H9 (cell line): Measurements from ENCODE around the gene USP34. TPM values are rescaled to one million over a fixed set of nuclear protein-coding genes. Genes with fewer than 3 reads are reported as not detected.

Source experiments
- DNase-seq: peaks from one replicate; pipeline ENCODE4 v3.0.0-alpha.2; 2017
- H2AFZ ChIP-seq: one replicate; pipeline ENCODE4 v1.6.1; 2013; ENCODE audit warnings: mild to moderate bottlenecking, low read length, control low read depth, moderate library complexity
- H2AK5ac ChIP-seq: 2 replicates; pipeline ENCODE4 v1.6.1; 2013; ENCODE audit warnings: low read length, control low read depth, mixed read lengths; ENCODE audit not compliant: insufficient read length
- H2BK120ac ChIP-seq: one replicate; pipeline ENCODE4 v1.6.1; 2013; ENCODE audit warnings: low read depth, mild to moderate bottlenecking, low read length, control low read depth, inconsistent platforms; ENCODE audit not compliant: poor library complexity, severe bottlenecking
- H2BK12ac ChIP-seq: 2 replicates; pipeline ENCODE4 v1.6.1; 2013; ENCODE audit warnings: low read length, control low read depth, mixed read lengths, low read depth; ENCODE audit not compliant: insufficient read length
- H2BK15ac ChIP-seq: 2 replicates; pipeline ENCODE4 v1.6.1; 2013; ENCODE audit warnings: low read depth, low read length, control low read depth
- H2BK20ac ChIP-seq: one replicate; pipeline ENCODE4 v1.6.1; 2013; ENCODE audit warnings: low read depth, mild to moderate bottlenecking, low read length, control low read depth, inconsistent platforms; ENCODE audit not compliant: poor library complexity, severe bottlenecking
- H2BK5ac ChIP-seq: 2 replicates; pipeline ENCODE4 v1.6.1; 2013; ENCODE audit warnings: low read length, control low read depth, mixed read lengths; ENCODE audit not compliant: insufficient read length
- H3K14ac ChIP-seq: 2 replicates; pipeline ENCODE4 v1.6.1; 2013; ENCODE audit warnings: low read length, control low read depth; ENCODE audit not compliant: insufficient read depth
- H3K18ac ChIP-seq: 2 replicates; pipeline ENCODE4 v1.6.1; 2013; ENCODE audit warnings: low read depth, mild to moderate bottlenecking, mixed read lengths, low read length, control low read depth; ENCODE audit not compliant: insufficient read length
- H3K23ac ChIP-seq: 2 replicates; pipeline ENCODE4 v1.6.1; 2013; ENCODE audit warnings: low read length, control low read depth, mixed read lengths, low read depth; ENCODE audit not compliant: insufficient read length
- H3K23me2 ChIP-seq: 2 replicates; pipeline ENCODE4 v1.6.1; 2013; ENCODE audit warnings: low read depth, mild to moderate bottlenecking, mixed read lengths, low read length, control low read depth; ENCODE audit not compliant: insufficient read length, poor library complexity, severe bottlenecking
- H3K27ac ChIP-seq: 2 replicates; pipeline ENCODE4 v1.5.1; 2013; ENCODE audit warnings: low read length, control low read depth, mixed read lengths, low read depth; ENCODE audit not compliant: insufficient read length
- H3K27me3 ChIP-seq: 2 replicates; pipeline ENCODE4 v1.6.1; 2013; ENCODE audit warnings: low read length, control low read depth, inconsistent platforms; ENCODE audit not compliant: insufficient read depth
- H3K4ac ChIP-seq: 2 replicates; pipeline ENCODE4 v1.6.1; 2013; ENCODE audit warnings: low read depth, mild to moderate bottlenecking, control low read depth, inconsistent platforms, low read length, moderate library complexity
- H3K4me1 ChIP-seq: 2 replicates; pipeline ENCODE4 v1.6.1; 2013; ENCODE audit warnings: low read length, control low read depth, inconsistent platforms; ENCODE audit not compliant: insufficient read depth
- H3K4me2 ChIP-seq: 2 replicates; pipeline ENCODE4 v1.6.1; 2013; ENCODE audit warnings: low read length, control low read depth, mixed read lengths; ENCODE audit not compliant: insufficient read length, insufficient read depth
- H3K56ac ChIP-seq: 2 replicates; pipeline ENCODE4 v1.6.1; 2013; ENCODE audit warnings: low read depth, mild to moderate bottlenecking, mixed read lengths, low read length, control low read depth; ENCODE audit not compliant: insufficient read length
- H3K79me1 ChIP-seq: 2 replicates; pipeline ENCODE4 v1.6.1; 2013; ENCODE audit warnings: low read depth, mild to moderate bottlenecking, moderate library complexity, low read length, control low read depth, inconsistent platforms; ENCODE audit not compliant: insufficient read depth, poor library complexity, severe bottlenecking
- H3K79me2 ChIP-seq: 2 replicates; pipeline ENCODE4 v1.6.1; 2013; ENCODE audit warnings: low read length, control low read depth, inconsistent platforms; ENCODE audit not compliant: insufficient read depth
- H3K9ac ChIP-seq: 2 replicates; pipeline ENCODE4 v1.6.1; 2013; ENCODE audit warnings: low read length, control low read depth, mixed read lengths; ENCODE audit not compliant: insufficient read length; ENCODE audit errors: extremely low read depth
- H3K9me3 ChIP-seq: one replicate; pipeline ENCODE4 v1.6.1; 2013; ENCODE audit warnings: low read depth, low read length, inconsistent platforms; ENCODE audit not compliant: control insufficient read depth
- H3T11ph ChIP-seq: one replicate; pipeline ENCODE4 v1.6.1; 2013; ENCODE audit warnings: mild to moderate bottlenecking, low read length, control low read depth, inconsistent platforms
- H4K20me1 ChIP-seq: one replicate; pipeline ENCODE4 v1.6.1; 2013; ENCODE audit not compliant: control insufficient read depth, insufficient read length, insufficient read depth
- H4K5ac ChIP-seq: 2 replicates; pipeline ENCODE4 v1.6.1; 2013; ENCODE audit warnings: low read depth, mild to moderate bottlenecking, mixed read lengths, low read length, control low read depth; ENCODE audit not compliant: insufficient read length
- H4K8ac ChIP-seq: replicated peaks from 2 replicates; pipeline ENCODE4 v1.6.1; 2013; ENCODE audit warnings: low read length, control low read depth, mixed read lengths, low read depth; ENCODE audit not compliant: insufficient read length
- H4K91ac ChIP-seq: 2 replicates; pipeline ENCODE4 v1.6.1; 2013; ENCODE audit warnings: low read depth, mild to moderate bottlenecking, moderate library complexity, mixed read lengths, low read length, control low read depth; ENCODE audit not compliant: insufficient read length
- H3K27ac Mint-ChIP-seq, 3 experiments: 2 replicates in 2 of 3; 3 replicates in 1 of 3; pipeline ENCODE4 v1.8.0; 2020 to 2021; ENCODE audit warnings: mixed read lengths in 3 of 3, mild to moderate bottlenecking in 1 of 3, moderate library complexity in 1 of 3
- H3K27me3 Mint-ChIP-seq: 2 replicates; pipeline ENCODE4 v1.8.0; 2021; ENCODE audit warnings: low read depth, mild to moderate bottlenecking, moderate library complexity, mixed read lengths
- H3K36me3 Mint-ChIP-seq, 3 experiments: 2 replicates in 2 of 3; 3 replicates in 1 of 3; pipeline ENCODE4 v1.8.0; 2020 to 2021; ENCODE audit warnings: low read depth in 3 of 3, mixed read lengths in 3 of 3; ENCODE audit not compliant: insufficient read depth in 1 of 3
- H3K4me1 Mint-ChIP-seq, 2 experiments: 2 replicates each; pipeline ENCODE4 v1.8.0; 2020; ENCODE audit warnings: mixed read lengths in 2 of 2
- H3K4me3 Mint-ChIP-seq, 2 experiments: 2 replicates in 1 of 2; 3 replicates in 1 of 2; pipeline ENCODE4 v1.8.0; 2020 to 2021; ENCODE audit warnings: mild to moderate bottlenecking in 2 of 2, mixed read lengths in 2 of 2, moderate library complexity in 1 of 2
- H3K9me3 Mint-ChIP-seq, 2 experiments: 2 replicates in 1 of 2; 3 replicates in 1 of 2; pipeline ENCODE4 v1.8.0; 2020; ENCODE audit warnings: mild to moderate bottlenecking in 2 of 2, mixed read lengths in 2 of 2, moderate library complexity in 1 of 2
- CTCF ChIP-seq: fragments of 200-600 bp; sonication (generic); conservative IDR thresholded peaks from 3 replicates; pipeline ENCODE4 v1.8.0; 2021; ENCODE audit warnings: antibody characterized with exemption, mild to moderate bottlenecking
- WGBS: extraction: QIAGEN DNeasy Blood & Tissue Kit; methylation state at CpG from one replicate; pipeline ENCODE4 v1.1.7; 2013; ENCODE audit warnings: missing lambda C conversion rate, low lambda C conversion rate, mixed read lengths; ENCODE audit not compliant: insufficient read length; ENCODE audit errors: extremely low coverage; 5-methylcytosine and 5-hydroxymethylcytosine counted together
- total RNA-seq: library from RNA; stranded (reverse); gene quantifications from 2 replicates; pipeline ENCODE4 v1.2.1, GENCODE V29; 2021

USP34 gene
- total RNA-seq, 1 experiment from 2014 or later, result 93.9 TPM

DNA sequence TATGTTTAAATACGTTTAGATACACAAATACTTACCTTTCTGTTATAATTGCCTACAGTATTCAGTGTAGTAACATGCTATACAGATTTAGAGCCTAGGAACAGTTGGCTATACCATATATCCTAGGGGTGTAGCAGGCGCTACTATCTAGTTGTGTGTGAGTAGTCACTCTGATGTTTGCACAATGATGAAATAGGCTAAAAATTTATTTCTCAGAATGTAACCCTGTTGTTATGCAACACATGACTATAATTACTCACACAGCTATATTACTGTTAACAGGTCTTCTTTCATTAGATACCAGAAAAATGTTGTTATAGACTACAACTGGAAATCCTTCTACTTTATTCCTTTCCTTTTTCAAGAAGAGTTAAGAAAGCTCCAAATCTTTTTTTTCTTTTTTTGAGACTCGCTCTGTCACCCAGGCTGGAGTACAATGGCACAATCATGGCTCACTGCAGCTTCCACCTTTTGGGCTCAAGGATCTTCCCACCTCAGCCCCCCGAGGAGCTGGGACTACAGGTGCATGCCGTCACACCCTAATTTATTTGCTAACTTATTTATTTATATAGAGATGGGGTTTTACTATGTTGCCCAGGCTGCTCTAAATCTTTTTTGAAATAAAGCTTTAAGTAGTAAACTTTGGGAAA, 260.4 kb downstream of the USP34 start:
- TF ChIP-seq CTCF, result no peak
- H4K20me1 ChIP-seq, result no peaks in the 10 kb centered on the region
- no peak overlapping the region for H3K18ac ChIP-seq
- H3K9ac ChIP-seq, result no peak overlapping the region
- no peak overlapping the region for H2AFZ ChIP-seq
- no peak overlapping the region for H2BK12ac ChIP-seq
- H4K8ac ChIP-seq, result no peak overlapping the region
- H4K91ac ChIP-seq, result no peak overlapping the region
- DNase-seq, result no peak
- no peak overlapping the region for H3K4me2 ChIP-seq
- H3K79me2 ChIP-seq, result no peaks in the 10 kb centered on the region
- H2BK15ac ChIP-seq, result no peak overlapping the region
- no peaks in the 10 kb centered on the region for H3K23me2 ChIP-seq
- H3K14ac ChIP-seq, result no peak overlapping the region
- no peak overlapping the region for H3T11ph ChIP-seq
- no peaks in the 10 kb centered on the region for H3K4me1 ChIP-seq
- H2AK5ac ChIP-seq, result no peak overlapping the region
- H2BK120ac ChIP-seq, result no peak overlapping the region
- H3K27ac ChIP-seq, result no peak overlapping the region
- no peak overlapping the region for H4K5ac ChIP-seq
- no peaks in the 10 kb centered on the region for H3K79me1 ChIP-seq
- Mint-ChIP-seq H3K27me3 (no peaks in the 10 kb centered on the region), H3K4me1 (no peaks in the 10 kb centered on the region), H3K27ac (no peak overlapping the region), H3K36me3 (peaks cover 4 to 52% (median 41%) of the 10 kb centered on the region in 3 experiments; a peak in 6 of 7 replicates), H3K4me3 (no peak overlapping the region), H3K9me3 (no peaks in the 10 kb centered on the region)
- H3K56ac ChIP-seq, result no peak overlapping the region
- no peak overlapping the region for H3K4ac ChIP-seq
- H3K23ac ChIP-seq, result no peak overlapping the region
- no CpG with 5 or more reads among the region's 5 CpGs for WGBS
- no peak overlapping the region for H2BK5ac ChIP-seq
- H3K9me3 ChIP-seq, result no peaks in the 10 kb centered on the region
- no peak overlapping the region for H2BK20ac ChIP-seq
- H3K27me3 ChIP-seq, result no peaks in the 10 kb centered on the region
